Measurements from ENCODE around the gene DPYD.

Gene DPYD

DNA sequence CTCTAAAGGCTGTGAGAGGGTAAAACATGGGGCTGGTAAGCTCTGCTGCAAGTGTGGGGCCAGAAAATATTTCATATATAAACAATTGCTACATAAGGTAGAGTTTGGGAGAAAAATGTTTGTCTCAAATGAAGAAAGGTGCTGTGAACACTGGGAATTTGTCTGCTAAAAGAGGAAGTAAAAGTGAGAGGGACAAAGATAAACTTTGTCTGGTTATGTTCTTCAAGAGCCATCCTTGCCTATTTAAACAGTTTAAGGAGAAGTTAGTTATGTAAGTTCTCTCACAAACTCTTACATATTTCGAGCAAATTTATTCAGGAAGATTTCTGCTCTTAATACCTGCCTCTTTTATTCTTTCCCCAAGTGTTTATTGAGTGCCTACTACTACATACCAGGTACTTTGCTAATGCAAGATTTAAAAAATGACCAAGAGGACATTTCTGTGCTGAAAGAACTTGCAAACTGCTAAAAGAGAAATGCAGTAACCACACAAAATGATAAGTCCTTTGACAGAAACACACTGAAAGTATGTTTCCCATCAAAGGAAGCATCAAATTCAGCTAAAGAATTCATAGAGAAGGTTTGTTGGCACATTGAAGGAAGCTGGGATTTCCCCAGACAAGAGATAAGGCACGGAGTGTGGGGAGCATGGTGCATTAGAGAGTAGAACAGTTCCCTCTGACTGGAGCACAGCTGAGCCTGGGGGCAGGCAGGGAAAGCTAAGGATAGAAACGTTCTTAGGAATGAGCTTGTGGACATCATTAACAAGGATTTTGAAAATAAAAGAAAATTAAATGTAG is 650.1 kb downstream of the DPYD start:
- Histone ChIP-seq H3K4me1 (ENCODE audit: low read depth, poor library complexity, severe bottlenecking) (no peaks in the 10 kb centered on the region), H3K27me3 (ENCODE audit: insufficient read depth, low read depth) (no peaks in the 10 kb centered on the region), H3K36me3 (ENCODE audit: insufficient read depth) (no peaks in the 10 kb centered on the region), H3K27ac (no peak overlapping the region), H3K4me2 (no peak overlapping the region), H3K4me3 (IDR thresholded peaks at IDR 0.05; ENCODE audit: insufficient read depth, low read depth, low read length) (no peak overlapping the region), H3K79me2 (ENCODE audit: insufficient read depth, low read depth) (no peaks in the 10 kb centered on the region), H2AFZ (ENCODE audit: low read depth) (no peak overlapping the region), H4K20me1 (ENCODE audit: insufficient read depth) (no peaks in the 10 kb centered on the region), H3K9ac (no peak overlapping the region)
- TF ChIP-seq, protein P1, sequence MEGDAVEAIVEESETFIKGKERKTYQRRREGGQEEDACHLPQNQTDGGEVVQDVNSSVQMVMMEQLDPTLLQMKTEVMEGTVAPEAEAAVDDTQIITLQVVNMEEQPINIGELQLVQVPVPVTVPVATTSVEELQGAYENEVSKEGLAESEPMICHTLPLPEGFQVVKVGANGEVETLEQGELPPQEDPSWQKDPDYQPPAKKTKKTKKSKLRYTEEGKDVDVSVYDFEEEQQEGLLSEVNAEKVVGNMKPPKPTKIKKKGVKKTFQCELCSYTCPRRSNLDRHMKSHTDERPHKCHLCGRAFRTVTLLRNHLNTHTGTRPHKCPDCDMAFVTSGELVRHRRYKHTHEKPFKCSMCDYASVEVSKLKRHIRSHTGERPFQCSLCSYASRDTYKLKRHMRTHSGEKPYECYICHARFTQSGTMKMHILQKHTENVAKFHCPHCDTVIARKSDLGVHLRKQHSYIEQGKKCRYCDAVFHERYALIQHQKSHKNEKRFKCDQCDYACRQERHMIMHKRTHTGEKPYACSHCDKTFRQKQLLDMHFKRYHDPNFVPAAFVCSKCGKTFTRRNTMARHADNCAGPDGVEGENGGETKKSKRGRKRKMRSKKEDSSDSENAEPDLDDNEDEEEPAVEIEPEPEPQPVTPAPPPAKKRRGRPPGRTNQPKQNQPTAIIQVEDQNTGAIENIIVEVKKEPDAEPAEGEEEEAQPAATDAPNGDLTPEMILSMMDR (conservative IDR thresholded peaks at IDR 0.05; ENCODE audit: low read depth, low read length), result no peak

DNA sequence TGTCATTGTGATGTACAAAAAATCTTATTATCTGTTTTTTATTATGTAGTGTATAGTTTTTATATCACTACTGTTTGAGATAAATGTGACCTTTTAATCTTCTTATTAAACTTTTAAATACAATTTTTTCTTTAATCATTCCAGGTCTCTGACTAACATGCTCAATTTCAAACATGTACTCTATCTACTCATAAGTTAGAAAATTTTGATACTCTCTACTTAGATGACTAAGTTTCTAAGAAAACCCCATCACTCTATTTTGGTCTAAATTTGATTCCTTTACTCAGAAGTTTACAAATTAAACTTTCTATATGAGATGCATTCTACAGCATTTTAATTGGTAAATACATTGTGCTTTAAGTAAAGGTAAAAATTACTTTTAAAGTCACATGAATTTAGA is 655.2 kb downstream of the DPYD start:
- H3K27me3 ChIP-seq (ENCODE audit: insufficient read depth, low read depth), result no peaks in the 10 kb centered on the region
- TF ChIP-seq, protein P1 (conservative IDR thresholded peaks at IDR 0.05; ENCODE audit: low read depth, low read length), result no peak

DNA sequence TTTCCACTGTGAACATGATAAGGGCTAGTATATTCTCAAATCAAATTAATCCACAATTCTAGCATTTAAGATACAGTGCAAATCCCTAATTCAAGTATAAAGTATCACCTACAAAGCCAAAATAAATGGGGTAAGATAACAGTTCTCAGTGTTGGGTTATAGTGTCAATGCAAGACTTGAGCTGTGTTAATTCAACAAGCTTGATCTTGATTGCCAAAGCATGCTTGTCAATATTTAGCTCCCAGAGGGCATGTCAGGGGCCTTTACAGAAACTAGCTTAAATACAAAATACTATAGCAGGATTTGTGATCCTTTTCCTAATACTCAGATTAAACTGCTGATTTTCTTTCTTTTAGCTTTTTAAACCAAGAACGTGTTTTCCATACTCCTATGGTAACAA is 658.0 kb downstream of the DPYD start:
- H2AFZ ChIP-seq (ENCODE audit: low read depth), result no peak overlapping the region
- no peaks in the 10 kb centered on the region for H3K27me3 ChIP-seq (ENCODE audit: insufficient read depth, low read depth)
- TF ChIP-seq, protein P1 (conservative IDR thresholded peaks at IDR 0.05; ENCODE audit: low read depth, low read length), result no peak
- H3K4me3 ChIP-seq (IDR thresholded peaks at IDR 0.05; ENCODE audit: insufficient read depth, low read depth, low read length), result no peak overlapping the region
- H3K79me2 ChIP-seq (ENCODE audit: insufficient read depth, low read depth), result no peaks in the 10 kb centered on the region
- H3K9ac ChIP-seq, result no peak overlapping the region
- H3K4me1 ChIP-seq (ENCODE audit: low read depth, poor library complexity, severe bottlenecking), result no peaks in the 10 kb centered on the region
- H3K36me3 ChIP-seq (ENCODE audit: insufficient read depth), result no peaks in the 10 kb centered on the region
- H4K20me1 ChIP-seq (ENCODE audit: insufficient read depth), result no peaks in the 10 kb centered on the region
- no peak overlapping the region for H3K4me2 ChIP-seq
- H3K27ac ChIP-seq, result no peak overlapping the region

More for the DNA sequence above, 655.2 kb downstream of the DPYD start:
- H3K27ac ChIP-seq, result no peak overlapping the region
- H3K36me3 ChIP-seq (ENCODE audit: insufficient read depth), result no peaks in the 10 kb centered on the region
- no peaks in the 10 kb centered on the region for H3K4me1 ChIP-seq (ENCODE audit: low read depth, poor library complexity, severe bottlenecking)
- no peak overlapping the region for H3K4me3 ChIP-seq (IDR thresholded peaks at IDR 0.05; ENCODE audit: insufficient read depth, low read depth, low read length)
- H3K4me2 ChIP-seq, result no peak overlapping the region
- no peaks in the 10 kb centered on the region for H3K79me2 ChIP-seq (ENCODE audit: insufficient read depth, low read depth)
- no peak overlapping the region for H2AFZ ChIP-seq (ENCODE audit: low read depth)
- H4K20me1 ChIP-seq (ENCODE audit: insufficient read depth), result no peaks in the 10 kb centered on the region
- no peak overlapping the region for H3K9ac ChIP-seq

DNA sequence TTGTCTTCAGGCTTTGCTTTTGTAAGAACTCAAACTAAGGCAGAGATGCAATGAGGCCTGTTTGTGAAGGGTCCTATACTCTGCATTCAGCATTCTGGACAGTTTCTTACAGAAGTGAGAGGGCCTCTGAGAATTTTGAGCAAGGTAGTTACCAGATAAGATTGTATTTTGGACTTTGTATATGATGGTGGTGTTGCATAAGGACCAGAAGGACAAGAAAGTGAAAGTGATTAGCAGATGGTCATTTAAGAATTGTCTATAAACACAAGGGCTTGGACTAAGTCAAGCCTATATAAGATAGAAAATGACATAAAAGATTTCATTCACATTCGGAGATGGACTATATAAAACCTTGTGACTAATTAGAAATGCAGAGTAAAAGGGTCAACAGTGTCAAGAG is 662.2 kb downstream of the DPYD start:
- Histone ChIP-seq H3K4me1 (ENCODE audit: low read depth, poor library complexity, severe bottlenecking) (no peaks in the 10 kb centered on the region), H3K79me2 (ENCODE audit: insufficient read depth, low read depth) (no peaks in the 10 kb centered on the region), H2AFZ (ENCODE audit: low read depth) (no peak overlapping the region), H3K4me3 (IDR thresholded peaks at IDR 0.05; ENCODE audit: insufficient read depth, low read depth, low read length) (no peak overlapping the region), H3K27ac (no peak overlapping the region), H3K4me2 (no peak overlapping the region), H3K36me3 (ENCODE audit: insufficient read depth) (no peaks in the 10 kb centered on the region), H3K9ac (no peak overlapping the region), H3K27me3 (ENCODE audit: insufficient read depth, low read depth) (no peaks in the 10 kb centered on the region), H4K20me1 (ENCODE audit: insufficient read depth) (no peaks in the 10 kb centered on the region)
- TF ChIP-seq, protein P1 (conservative IDR thresholded peaks at IDR 0.05; ENCODE audit: low read depth, low read length), result no peak
